Hindlimb muscle (tissue), 1 donor: Measurements from ENCODE around the gene PARD6G. TPM values are rescaled to one million over a fixed set of nuclear protein-coding genes. Genes with fewer than 3 reads are reported as not detected.

Experiments used
- polyA plus RNA-seq: library from polyadenylated mRNA; unstranded; fragments of 120-200 nt; gene quantifications from one replicate; pipeline ENCODE4 v1.2.1, GENCODE V29; 2013; ENCODE audit not compliant: insufficient read length

The PARD6G gene
- polyA plus RNA-seq, 1 donor = 7.1 TPM

Other genes with a start within 250 kb of the PARD6G start
- gene RBFA, start 213.1 kb downstream of the PARD6G start, polyA plus RNA-seq = 30.0 TPM
- 10.3 TPM for gene ADNP2, start 138.3 kb downstream of the PARD6G start, polyA plus RNA-seq